ENCODE results near the gene HTR6. TPM values are rescaled to one million over a fixed set of nuclear protein-coding genes. Genes with fewer than 3 reads are reported as not detected.

HTR6 gene
- polyA plus RNA-seq, 1 donor (not counting 4 experiments of a cell fraction or from before 2014, with no cell fraction given): not detected

- Histone ChIP-seq H3K36me3 (ENCODE audit: control insufficient read depth in 2 of 2, extremely low read depth in 1 of 2, insufficient read depth in 2 of 2, low read length in 2 of 2) (no peaks in the 10 kb centered on the region), H3K27me3 (ENCODE audit: control insufficient read depth, extremely low read depth, insufficient read depth, low read length) (no peaks in the 10 kb centered on the region), H3K4me2 (ENCODE audit: control insufficient read depth, extremely low read depth, insufficient read depth, low read depth, low read length) (no peak overlapping the region), H4K20me1 (ENCODE audit: control insufficient read depth, extremely low read depth, insufficient read depth, low read length) (no peaks in the 10 kb centered on the region), H3K9me3 (ENCODE audit: control insufficient read depth, low read depth, low read length) (no peaks in the 10 kb centered on the region), H2AFZ (ENCODE audit: control insufficient read depth, low read length) (no peak overlapping the region), H3K9ac (ENCODE audit: control insufficient read depth, extremely low read depth, insufficient read depth, low read length) (no peak overlapping the region), H3K4me3 (ENCODE audit: control insufficient read depth in 2 of 3, extremely low read depth in 1 of 3, insufficient read depth in 2 of 3, low read depth in 1 of 3, low read length in 3 of 3) (no peak overlapping the region), H3K27ac (ENCODE audit: control insufficient read depth, insufficient read depth, low read length) (no peak overlapping the region), H3K4me1 (ENCODE audit: control insufficient read depth, extremely low read depth, insufficient read depth, low read length) (no peaks in the 10 kb centered on the region), H3K79me2 (ENCODE audit: control insufficient read depth, insufficient read depth, low read length) (no peaks in the 10 kb centered on the region), H3K9me1 (ENCODE audit: control insufficient read depth, extremely low read depth, insufficient read depth, low read length) (no peaks in the 10 kb centered on the region)
- dilution Hi-C loops (cut with MboI; ENCODE audit: extremely low pct_ligation_motif_present, low sequenced_read_pairs): no loop called here
- DNase-seq (ENCODE audit: low read depth, low spot score) (no peak), FAIRE-seq (no peak)
- TF ChIP-seq EZH2 (IDR thresholded peaks at IDR 0.05; ENCODE audit: low read length) (no peak), CTCF (optimal IDR thresholded peaks at IDR 0.05 in 1 of 3, IDR thresholded peaks at IDR 0.05 in 1 of 3, conservative IDR thresholded peaks at IDR 0.05 in 1 of 3; ENCODE audit: extremely low read depth in 1 of 3, insufficient read depth in 2 of 3, low read length in 3 of 3) (no peak)
Observed at GRCh38 chr1:19698181-19698580, 33.5 kb downstream of the HTR6 start.

GRCh38 chr1:19700079-19700777 is 35.6 kb downstream of the HTR6 start:
- no peaks in the 10 kb centered on the region for H3K9me3 ChIP-seq (ENCODE audit: control insufficient read depth, low read depth, low read length)
- H3K9ac ChIP-seq (ENCODE audit: control insufficient read depth, extremely low read depth, insufficient read depth, low read length): no peak overlapping the region
- no peak overlapping the region for H2AFZ ChIP-seq (ENCODE audit: control insufficient read depth, low read length)
- no peaks in the 10 kb centered on the region for H3K4me1 ChIP-seq (ENCODE audit: control insufficient read depth, extremely low read depth, insufficient read depth, low read length)
- H3K9me1 ChIP-seq (ENCODE audit: control insufficient read depth, extremely low read depth, insufficient read depth, low read length): no peaks in the 10 kb centered on the region
- H3K36me3 ChIP-seq (ENCODE audit: control insufficient read depth in 2 of 2, extremely low read depth in 1 of 2, insufficient read depth in 2 of 2, low read length in 2 of 2): no peaks in the 10 kb centered on the region
- DNase-seq (ENCODE audit: low read depth, low spot score) (no peak), FAIRE-seq (no peak)
- H3K4me3 ChIP-seq (ENCODE audit: control insufficient read depth in 2 of 3, extremely low read depth in 1 of 3, insufficient read depth in 2 of 3, low read depth in 1 of 3, low read length in 3 of 3): no peak overlapping the region
- H3K4me2 ChIP-seq (ENCODE audit: control insufficient read depth, extremely low read depth, insufficient read depth, low read depth, low read length): no peak overlapping the region
- TF ChIP-seq EZH2 (IDR thresholded peaks at IDR 0.05; ENCODE audit: low read length) (no peak), CTCF (optimal IDR thresholded peaks at IDR 0.05 in 1 of 3, IDR thresholded peaks at IDR 0.05 in 1 of 3, conservative IDR thresholded peaks at IDR 0.05 in 1 of 3; ENCODE audit: extremely low read depth in 1 of 3, insufficient read depth in 2 of 3, low read length in 3 of 3) (no peak)
- no peaks in the 10 kb centered on the region for H4K20me1 ChIP-seq (ENCODE audit: control insufficient read depth, extremely low read depth, insufficient read depth, low read length)
- no peak overlapping the region for H3K27ac ChIP-seq (ENCODE audit: control insufficient read depth, insufficient read depth, low read length)
- no peaks in the 10 kb centered on the region for H3K27me3 ChIP-seq (ENCODE audit: control insufficient read depth, extremely low read depth, insufficient read depth, low read length)
- H3K79me2 ChIP-seq (ENCODE audit: control insufficient read depth, insufficient read depth, low read length): no peaks in the 10 kb centered on the region
- dilution Hi-C loops (cut with MboI; ENCODE audit: extremely low pct_ligation_motif_present, low sequenced_read_pairs): no loop called here

Measured in keratinocyte (primary cell).